SK-N-SH (cell line): ENCODE data around the gene RBM45. TPM values are rescaled to one million over a fixed set of nuclear protein-coding genes. Genes with fewer than 3 reads are reported as not detected.
A peak's percentile ranks its signal among the peaks of the same experiment; 100 is the strongest.

Experiments
- CTCF ChIA-PET: fragments of 300-600, 350-600 bp; formaldehyde crosslinking; extraction: SDS; loops from one replicate; lab custom pipeline; 2021; lab: Yijun Ruan, JAX
- POLR2A ChIA-PET: fragments of 350-600 bp; sonication (Branson Sonifier 250); formaldehyde crosslinking; extraction: SDS; loops from one replicate; lab custom pipeline; 2020; ENCODE audit warnings: antibody characterized with exemption, inconsistent platforms; lab: Yijun Ruan, JAX
- DNase-seq: peaks from one replicate; pipeline ENCODE4 v3.0.0; 2012
- H2AFZ ChIP-seq: fragments of 200-600 bp; sonication (generic); 2 replicates; pipeline ENCODE4 v1.8.1; 2016; ENCODE audit warnings: antibody characterized with exemption, mild to moderate bottlenecking, low read depth
- H3F3A ChIP-seq: fragments of 200-600 bp; sonication (generic); replicated peaks from 2 replicates; pipeline ENCODE3; 2016; ENCODE audit warnings: antibody characterized with exemption, mild to moderate bottlenecking; ENCODE audit not compliant: insufficient read depth
- H3K27ac ChIP-seq, 2 experiments: fragments of 200-500 bp in 1 of 2; fragments of 200-600 bp in 1 of 2; sonication (Bioruptor generic) in 1 of 2; sonication (generic), shearing (Covaris generic) in 1 of 2; 2 replicates each; pipeline versions ENCODE4 v1.5.1 to v1.6.1; 2014 to 2016; ENCODE audit warnings: low read depth in 2 of 2, inconsistent platforms in 1 of 2, low read length in 1 of 2, mild to moderate bottlenecking in 1 of 2, mixed read lengths in 1 of 2
- H3K27me3 ChIP-seq: fragments of 200-600 bp; sonication (generic), shearing (Covaris generic); 2 replicates; pipeline ENCODE4 v1.6.1; 2016; ENCODE audit warnings: mixed run types; ENCODE audit not compliant: insufficient read depth
- H3K36me3 ChIP-seq, 2 experiments: fragments of 200-500 bp in 1 of 2; fragments of 200-600 bp in 1 of 2; sonication (Bioruptor generic) in 1 of 2; sonication (generic) in 1 of 2; replicated peaks in 1 of 2; 2 replicates each; pipeline versions ENCODE3 to v1.5.1; 2014 to 2016; ENCODE audit warnings: low read length in 1 of 2, mild to moderate bottlenecking in 1 of 2; ENCODE audit not compliant: insufficient read depth in 2 of 2, control insufficient read depth in 1 of 2
- H3K4me1 ChIP-seq, 2 experiments: fragments of 200-500 bp in 1 of 2; fragments of 200-600 bp in 1 of 2; sonication (Bioruptor generic) in 1 of 2; sonication (generic), shearing (Covaris generic) in 1 of 2; 2 replicates each; pipeline versions ENCODE4 v1.5.1 to v1.6.1; 2014 to 2016; ENCODE audit warnings: low read depth in 1 of 2, low read length in 1 of 2, mixed run types in 1 of 2; ENCODE audit not compliant: insufficient read depth in 2 of 2, control insufficient read depth in 1 of 2
- H3K4me2 ChIP-seq: fragments of 200-600 bp; sonication (generic), shearing (Covaris generic); 2 replicates; pipeline ENCODE4 v1.6.1; 2017; ENCODE audit warnings: mixed run types
- H3K4me3 ChIP-seq, 2 experiments: fragments of 200-500 bp in 1 of 2; fragments of 200-600 bp in 1 of 2; sonication (Bioruptor generic) in 1 of 2; sonication (generic), shearing (Covaris generic) in 1 of 2; 2 replicates each; pipeline versions ENCODE4 v1.5.1 to v1.8.1; 2014 to 2016; ENCODE audit warnings: low read depth in 2 of 2, inconsistent platforms in 1 of 2, low read length in 1 of 2, mild to moderate bottlenecking in 1 of 2, mixed read lengths in 1 of 2, moderate library complexity in 1 of 2
- H3K79me2 ChIP-seq: fragments of 200-600 bp; sonication (generic); 2 replicates; pipeline ENCODE4 v1.8.1; 2017; ENCODE audit warnings: mild to moderate bottlenecking; ENCODE audit not compliant: insufficient read depth
- H3K9ac ChIP-seq: fragments of 200-600 bp; sonication (generic); 2 replicates; pipeline ENCODE4 v1.6.1; 2017; ENCODE audit warnings: mixed run types
- H3K9me2 ChIP-seq: fragments of 200-600 bp; sonication (generic); 2 replicates; pipeline ENCODE4 v1.6.1; 2017; ENCODE audit warnings: mixed run types
- H3K9me3 ChIP-seq: fragments of 200-600 bp; sonication (generic); 2 replicates; pipeline ENCODE4 v1.6.1; 2017; ENCODE audit warnings: mixed run types, mild to moderate bottlenecking, moderate library complexity
- H4K20me1 ChIP-seq: fragments of 200-600 bp; sonication (generic); 2 replicates; pipeline ENCODE4 v1.6.1; 2017; ENCODE audit warnings: mild to moderate bottlenecking, mixed run types; ENCODE audit not compliant: insufficient read depth
- CHD2 ChIP-seq: fragments of 150-350 bp; IDR thresholded peaks from 2 replicates; pipeline ENCODE4 v1.6.1; 2018; ENCODE audit warnings: low read length; ENCODE audit not compliant: partially characterized antibody
- ELF1 ChIP-seq: IDR thresholded peaks from 2 replicates; pipeline ENCODE4 v1.4.0; 2012
- EP300 ChIP-seq, 2 experiments: IDR thresholded peaks; 2 replicates each; pipeline versions ENCODE4 v1.4.0 to v1.6.1; 2012; ENCODE audit warnings: borderline replicate concordance in 1 of 2, low read depth in 1 of 2, low read length in 1 of 2
- EZH2phosphoT487 ChIP-seq: fragments of 200-600 bp; sonication (generic); IDR thresholded peaks from 2 replicates; pipeline ENCODE4 v1.6.1; 2017; ENCODE audit warnings: low read depth, mixed run types, mild to moderate bottlenecking, antibody characterized with exemption, moderate library complexity, borderline replicate concordance
- FOSL2 ChIP-seq: IDR thresholded peaks from 2 replicates; pipeline ENCODE4 v1.4.0; 2012; ENCODE audit warnings: low read depth, mild to moderate bottlenecking, moderate library complexity, borderline replicate concordance
- GABPA ChIP-seq: IDR thresholded peaks from 2 replicates; pipeline ENCODE4 v1.4.0; 2012; ENCODE audit warnings: low read depth, mild to moderate bottlenecking
- GATA2 ChIP-seq: sonication (generic); formaldehyde crosslinking; IDR thresholded peaks from 2 replicates; pipeline ENCODE4 v1.5.0; 2020; ENCODE audit warnings: mild to moderate bottlenecking, missing genetic modification reagents
- JUND ChIP-seq: IDR thresholded peaks from 2 replicates; pipeline ENCODE4 v1.4.0; 2012
- MEF2A ChIP-seq: IDR thresholded peaks from 2 replicates; pipeline ENCODE4 v1.4.0; 2012; ENCODE audit warnings: low read depth, borderline replicate concordance
- NFIC ChIP-seq: IDR thresholded peaks from 2 replicates; pipeline ENCODE4 v1.4.0; 2012; ENCODE audit warnings: borderline replicate concordance
- NRF1 ChIP-seq: IDR thresholded peaks from 2 replicates; pipeline ENCODE4 v1.6.1; 2012; ENCODE audit warnings: low read depth, mild to moderate bottlenecking, low read length
- RCOR1 ChIP-seq: fragments of 150-350 bp; IDR thresholded peaks from 2 replicates; pipeline ENCODE4 v1.6.1; 2017; ENCODE audit warnings: antibody characterized with exemption, low read length
- SMC3 ChIP-seq: IDR thresholded peaks from 2 replicates; pipeline ENCODE4 v1.6.1; 2012; ENCODE audit warnings: low read depth, low read length, improper control_type of control experiment
- TAF1 ChIP-seq: IDR thresholded peaks from 2 replicates; pipeline ENCODE4 v1.6.1; 2012; ENCODE audit warnings: low read depth, mild to moderate bottlenecking, low read length, moderate library complexity, borderline replicate concordance
- TCF12 ChIP-seq: IDR thresholded peaks from 2 replicates; pipeline ENCODE4 v1.4.0; 2012
- TEAD4 ChIP-seq: IDR thresholded peaks from 2 replicates; pipeline ENCODE4 v1.4.0; 2012; ENCODE audit warnings: mild to moderate bottlenecking, borderline replicate concordance; ENCODE audit not compliant: insufficient read depth
- YY1 ChIP-seq: IDR thresholded peaks from 2 replicates; pipeline ENCODE4 v1.4.0; 2012; ENCODE audit warnings: low read depth, mild to moderate bottlenecking
- WGBS: methylation state at CpG from one replicate; pipeline ENCODE4 v1.1.6; 2017; ENCODE audit warnings: low lambda C conversion rate; 5-methylcytosine and 5-hydroxymethylcytosine counted together
- polyA plus RNA-seq, 3 experiments: library from polyadenylated mRNA; depleted of rRNA; stranded (reverse); fragments of >200 nt; gene quantifications; 2 replicates each; pipeline ENCODE4 v1.2.3, GENCODE V29; 2012
- TF ChIP-seq, protein P1 (sequence below): fragments of 200-600 bp; sonication (generic); IDR thresholded peaks from 2 replicates; pipeline ENCODE4 v1.6.1; 2017; ENCODE audit warnings: antibody characterized with exemption, mild to moderate bottlenecking, moderate library complexity
- TF ChIP-seq, protein P2 (sequence below): IDR thresholded peaks from 2 replicates; pipeline ENCODE4; 2012
- TF ChIP-seq, protein P3 (sequence below): IDR thresholded peaks from 2 replicates; pipeline ENCODE4 v1.4.0; 2012; ENCODE audit warnings: low read depth, borderline replicate concordance
- TF ChIP-seq, protein P4 (sequence below): fragments of 150-350 bp; IDR thresholded peaks from 2 replicates; pipeline ENCODE4 v1.6.1; 2017; ENCODE audit warnings: antibody characterized with exemption, low read length, low read depth, borderline replicate concordance

Gene RBM45
- polyA plus RNA-seq, 1 of the 3 experiments (the other 2 are of a cell fraction): 7.0 TPM

DNA sequence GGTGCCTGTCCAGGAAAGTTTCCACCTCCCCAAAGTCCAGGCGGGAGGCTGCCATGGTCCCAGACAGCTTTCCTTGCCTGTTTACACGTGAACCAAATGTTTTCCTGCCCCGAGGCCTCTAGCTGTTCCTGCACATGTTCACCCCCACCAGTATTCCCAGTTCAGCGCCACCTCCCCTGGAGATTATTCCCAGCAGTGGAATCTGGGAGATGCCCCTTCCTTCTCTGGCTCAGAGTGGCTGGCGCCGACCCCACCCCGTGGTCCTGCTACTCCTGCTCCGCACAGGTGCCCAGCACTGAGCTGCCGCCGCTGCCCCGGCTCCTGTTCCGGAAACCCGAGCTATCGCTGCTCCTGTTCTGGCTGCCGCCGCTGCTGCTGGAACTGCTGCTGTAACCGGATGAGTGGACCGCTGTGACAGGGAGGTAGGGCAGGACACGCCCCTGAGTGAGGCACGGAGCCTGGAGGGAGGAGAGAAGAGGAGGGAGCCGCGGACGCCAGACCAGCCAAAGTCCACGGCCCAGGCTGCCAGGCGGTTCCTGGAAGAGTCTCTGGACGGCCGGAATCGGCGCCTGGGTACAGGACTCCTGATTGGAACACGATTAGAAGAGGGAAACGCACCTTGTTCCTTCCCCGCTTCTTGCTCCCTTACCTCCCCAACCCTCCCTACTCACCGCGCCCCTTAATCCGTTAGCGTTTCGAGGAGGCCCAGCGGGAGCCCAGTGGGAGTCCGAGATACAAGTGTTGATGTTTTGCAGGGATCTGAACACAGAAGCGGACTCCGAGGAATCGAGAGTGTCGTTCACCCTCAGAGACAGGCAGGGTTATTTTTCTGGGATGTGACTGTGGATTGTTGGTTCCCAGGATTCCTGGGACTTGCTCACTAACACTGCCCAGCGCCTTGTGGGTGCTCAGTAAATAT lies 39.6 kb upstream of the RBM45 start, which contains the start of gene PDE11A (continued):
- TF ChIP-seq, protein P1, sequence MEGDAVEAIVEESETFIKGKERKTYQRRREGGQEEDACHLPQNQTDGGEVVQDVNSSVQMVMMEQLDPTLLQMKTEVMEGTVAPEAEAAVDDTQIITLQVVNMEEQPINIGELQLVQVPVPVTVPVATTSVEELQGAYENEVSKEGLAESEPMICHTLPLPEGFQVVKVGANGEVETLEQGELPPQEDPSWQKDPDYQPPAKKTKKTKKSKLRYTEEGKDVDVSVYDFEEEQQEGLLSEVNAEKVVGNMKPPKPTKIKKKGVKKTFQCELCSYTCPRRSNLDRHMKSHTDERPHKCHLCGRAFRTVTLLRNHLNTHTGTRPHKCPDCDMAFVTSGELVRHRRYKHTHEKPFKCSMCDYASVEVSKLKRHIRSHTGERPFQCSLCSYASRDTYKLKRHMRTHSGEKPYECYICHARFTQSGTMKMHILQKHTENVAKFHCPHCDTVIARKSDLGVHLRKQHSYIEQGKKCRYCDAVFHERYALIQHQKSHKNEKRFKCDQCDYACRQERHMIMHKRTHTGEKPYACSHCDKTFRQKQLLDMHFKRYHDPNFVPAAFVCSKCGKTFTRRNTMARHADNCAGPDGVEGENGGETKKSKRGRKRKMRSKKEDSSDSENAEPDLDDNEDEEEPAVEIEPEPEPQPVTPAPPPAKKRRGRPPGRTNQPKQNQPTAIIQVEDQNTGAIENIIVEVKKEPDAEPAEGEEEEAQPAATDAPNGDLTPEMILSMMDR: no peak
- TF ChIP-seq JUND (no peak), GATA2 (CRISPR knock-in tag) (peak; percentile 48), SMC3 (no peak), TCF12 (0 out of 2 replicates have a peak, but pooled peaks have one; percentile 15), ELF1 (0 out of 2 replicates have a peak, but pooled peaks have one; percentile 32), RCOR1 (peak; percentile 38), EP300 (IDR thresholded peaks at IDR 0.05; ENCODE audit: borderline replicate concordance in 1 of 2, low read depth in 1 of 2, low read length in 1 of 2) (peak in 1 of 2 experiments; percentile 26; a peak in 1 of 4 replicates), CHD2 (no peak), NRF1 (no peak)
- TF ChIP-seq, protein P2, sequence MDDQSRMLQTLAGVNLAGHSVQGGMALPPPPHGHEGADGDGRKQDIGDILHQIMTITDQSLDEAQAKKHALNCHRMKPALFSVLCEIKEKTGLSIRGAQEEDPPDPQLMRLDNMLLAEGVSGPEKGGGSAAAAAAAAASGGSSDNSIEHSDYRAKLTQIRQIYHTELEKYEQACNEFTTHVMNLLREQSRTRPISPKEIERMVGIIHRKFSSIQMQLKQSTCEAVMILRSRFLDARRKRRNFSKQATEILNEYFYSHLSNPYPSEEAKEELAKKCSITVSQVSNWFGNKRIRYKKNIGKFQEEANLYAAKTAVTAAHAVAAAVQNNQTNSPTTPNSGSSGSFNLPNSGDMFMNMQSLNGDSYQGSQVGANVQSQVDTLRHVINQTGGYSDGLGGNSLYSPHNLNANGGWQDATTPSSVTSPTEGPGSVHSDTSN: no peak
- TF ChIP-seq, protein P3, sequence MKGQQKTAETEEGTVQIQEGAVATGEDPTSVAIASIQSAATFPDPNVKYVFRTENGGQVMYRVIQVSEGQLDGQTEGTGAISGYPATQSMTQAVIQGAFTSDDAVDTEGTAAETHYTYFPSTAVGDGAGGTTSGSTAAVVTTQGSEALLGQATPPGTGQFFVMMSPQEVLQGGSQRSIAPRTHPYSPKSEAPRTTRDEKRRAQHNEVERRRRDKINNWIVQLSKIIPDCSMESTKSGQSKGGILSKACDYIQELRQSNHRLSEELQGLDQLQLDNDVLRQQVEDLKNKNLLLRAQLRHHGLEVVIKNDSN: 0 out of 2 replicates have a peak, but pooled peaks have one; percentile 24

DNA sequence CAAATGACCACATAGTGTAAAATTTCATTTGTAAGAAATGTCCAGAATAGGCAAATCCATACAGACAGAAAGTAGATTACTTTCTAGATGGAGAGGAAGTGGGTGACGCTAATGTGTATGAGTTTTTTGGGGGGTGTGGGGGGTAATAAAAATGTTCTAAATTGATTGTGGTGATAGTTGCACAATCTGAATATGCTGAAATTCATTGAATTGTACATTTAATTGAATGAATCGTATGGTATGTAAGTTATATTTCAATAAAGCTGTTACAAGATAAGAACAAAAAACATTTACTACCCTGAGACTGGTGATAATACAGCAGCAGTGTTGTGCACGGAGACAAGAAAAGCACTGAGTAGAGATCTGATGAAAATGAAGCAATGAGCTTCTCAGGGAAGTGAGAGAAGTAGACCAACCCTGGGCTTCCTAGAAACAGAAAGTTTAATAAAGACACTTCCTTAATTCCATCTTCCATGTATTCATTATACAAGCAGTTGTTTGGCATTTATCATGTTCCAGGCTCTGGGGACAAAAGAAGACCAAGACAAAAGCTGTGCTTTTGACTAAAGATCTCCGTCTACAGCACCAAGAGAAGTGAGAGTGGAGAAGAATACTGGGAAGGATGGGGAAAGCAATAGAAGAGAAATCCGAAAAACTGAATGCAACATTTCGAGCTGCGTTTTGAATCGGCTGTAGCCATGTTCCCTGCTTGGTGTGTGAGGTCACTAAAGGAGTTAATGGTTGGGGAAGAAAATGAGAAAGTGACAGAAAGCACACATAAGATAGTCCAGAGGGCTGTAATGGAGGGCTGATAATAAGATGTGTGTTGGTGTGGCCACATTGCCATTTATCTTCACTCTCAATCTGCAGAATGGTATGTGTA lies 37.9 kb upstream of the RBM45 start:
- Histone ChIP-seq H3K27ac (peak overlapping the region; percentile 10 to 51; a peak in 3 of 4 replicates), H3F3A (no peaks in the 10 kb centered on the region), H3K9me3 (no peaks in the 10 kb centered on the region), H3K4me1 (peaks cover 8 to 17% of the 10 kb centered on the region in 2 experiments; a peak in 3 of 4 replicates), H3K79me2 (no peaks in the 10 kb centered on the region), H3K9ac (no peak overlapping the region), H3K4me3 (no peak overlapping the region), H3K4me2 (peak overlapping the region; percentile 36), H2AFZ (peak overlapping the region; percentile 44; the same call in 1 of the 2 replicates), H3K9me2 (no peaks in the 10 kb centered on the region), H3K36me3 (no peaks in the 10 kb centered on the region), H3K27me3 (no peaks in the 10 kb centered on the region), H4K20me1 (no peaks in the 10 kb centered on the region)
- ChIA-PET POLR2A (interaction anchor here (0.6 kb wide), 1 partner anchor 13 kb away, joined by 3 read pairs; no protein-coding TSS in a partner anchor), CTCF (interaction anchor here (3.6 kb wide), 1 partner anchor 37 kb away, joined by 13 read pairs; the partner anchor contains the start of gene RBM45)
- DNase-seq: no peak
- WGBS: 80% methylated on average over 8 of the region's 8 CpGs
- no peak for TF ChIP-seq SMC3
- TF ChIP-seq TAF1: no peak
- peak; percentile 37 for TF ChIP-seq CHD2
- peak; percentile 60; the same call in 1 of the 2 replicates for TF ChIP-seq FOSL2
- no peak for TF ChIP-seq GABPA
- TF ChIP-seq GATA2 (CRISPR knock-in tag): peak; percentile 63
- TF ChIP-seq EZH2phosphoT487: no peak
- peak; percentile 71; the same call in 1 of the 2 replicates for TF ChIP-seq JUND
- no peak; a peak in 1 of 4 replicates for TF ChIP-seq EP300 (IDR thresholded peaks at IDR 0.05; ENCODE audit: borderline replicate concordance in 1 of 2, low read depth in 1 of 2, low read length in 1 of 2)
- TF ChIP-seq, protein P4, sequence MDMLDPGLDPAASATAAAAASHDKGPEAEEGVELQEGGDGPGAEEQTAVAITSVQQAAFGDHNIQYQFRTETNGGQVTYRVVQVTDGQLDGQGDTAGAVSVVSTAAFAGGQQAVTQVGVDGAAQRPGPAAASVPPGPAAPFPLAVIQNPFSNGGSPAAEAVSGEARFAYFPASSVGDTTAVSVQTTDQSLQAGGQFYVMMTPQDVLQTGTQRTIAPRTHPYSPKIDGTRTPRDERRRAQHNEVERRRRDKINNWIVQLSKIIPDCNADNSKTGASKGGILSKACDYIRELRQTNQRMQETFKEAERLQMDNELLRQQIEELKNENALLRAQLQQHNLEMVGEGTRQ: no peak
- peak; percentile 65; the same call in 1 of the 2 replicates for TF ChIP-seq TCF12
- peak; percentile 42; the same call in 1 of the 2 replicates for TF ChIP-seq RCOR1
- TF ChIP-seq MEF2A: no peak
- no peak for TF ChIP-seq ELF1
- peak; percentile 25; the same call in 1 of the 2 replicates for TF ChIP-seq TEAD4
- TF ChIP-seq NFIC: no peak
- 0 out of 2 replicates have a peak, but pooled peaks have one; percentile 38 for TF ChIP-seq YY1
